SK-N-SH (cell line): ENCODE results near the gene YBX2.

Experiments used
- EP300 ChIP-seq, 2 experiments: IDR thresholded peaks; 2 replicates each; pipeline versions ENCODE4 v1.4.0 to v1.6.1; 2012; ENCODE audit warnings: borderline replicate concordance in 1 of 2, low read depth in 1 of 2, low read length in 1 of 2
- FOXJ3 ChIP-seq: sonication (generic); formaldehyde crosslinking; IDR thresholded peaks from 2 replicates; pipeline ENCODE4 v1.5.1; 2020; ENCODE audit warnings: mild to moderate bottlenecking, missing genetic modification reagents
- POLR2AphosphoS5 ChIP-seq: IDR thresholded peaks from 2 replicates; pipeline ENCODE4 v1.6.1; 2012; ENCODE audit warnings: low read depth, low read length
- TEAD4 ChIP-seq: IDR thresholded peaks from 2 replicates; pipeline ENCODE4 v1.4.0; 2012; ENCODE audit warnings: mild to moderate bottlenecking, borderline replicate concordance; ENCODE audit not compliant: insufficient read depth
- TF ChIP-seq, protein P1 (sequence below): IDR thresholded peaks from 2 replicates; pipeline ENCODE4 v1.6.1; 2012; ENCODE audit warnings: mild to moderate bottlenecking, low read depth, low read length, moderate library complexity

DNA sequence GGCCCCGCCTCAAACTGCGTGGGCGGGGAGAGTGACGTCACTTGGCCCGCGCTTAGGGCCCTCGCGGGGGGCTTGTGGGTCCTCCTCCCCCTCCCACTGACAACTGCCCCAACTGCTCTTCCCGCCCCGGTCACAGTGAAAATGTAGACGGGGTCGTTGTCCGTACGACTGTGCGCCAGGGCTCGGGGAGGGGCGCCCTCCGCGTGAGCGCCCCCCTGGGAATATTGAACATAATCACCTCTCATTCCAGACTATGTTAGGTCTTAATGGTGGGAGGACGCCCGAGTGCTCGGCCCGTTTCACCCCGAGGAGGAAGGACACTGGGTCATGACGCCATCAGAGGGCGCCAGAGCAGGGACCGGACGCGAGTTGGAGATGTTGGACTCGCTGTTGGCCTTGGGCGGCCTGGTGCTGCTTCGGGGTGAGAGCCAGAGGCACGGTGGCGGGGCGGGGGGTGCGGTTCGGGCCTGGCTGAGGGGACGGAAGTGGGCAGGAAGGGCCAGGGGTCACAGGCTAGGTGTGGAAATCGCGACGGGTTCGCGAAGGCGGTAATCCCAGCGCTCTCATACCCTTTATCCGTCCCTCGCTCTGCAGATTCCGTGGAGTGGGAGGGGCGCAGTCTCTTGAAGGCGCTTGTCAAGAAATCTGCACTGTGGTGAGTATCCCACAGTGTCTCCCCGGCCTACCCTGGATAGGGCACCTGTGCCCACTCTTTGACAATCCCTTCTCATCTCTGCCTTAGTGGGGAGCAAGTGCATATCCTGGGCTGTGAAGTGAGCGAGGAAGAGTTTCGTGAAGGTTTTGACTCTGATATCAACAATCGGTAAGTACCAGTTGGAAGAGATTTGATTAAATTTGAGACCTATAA is 42.0 kb downstream of the YBX2 start, which contains the start of gene ELP5:
- TF ChIP-seq EP300 (IDR thresholded peaks at IDR 0.05; ENCODE audit: borderline replicate concordance in 1 of 2, low read depth in 1 of 2, low read length in 1 of 2) (peak in 1 of 2 experiments; percentile 2; a peak in 1 of 4 replicates), FOXJ3 (no peak), POLR2AphosphoS5 (no peak), TEAD4 (no peak)
- TF ChIP-seq, protein P1, sequence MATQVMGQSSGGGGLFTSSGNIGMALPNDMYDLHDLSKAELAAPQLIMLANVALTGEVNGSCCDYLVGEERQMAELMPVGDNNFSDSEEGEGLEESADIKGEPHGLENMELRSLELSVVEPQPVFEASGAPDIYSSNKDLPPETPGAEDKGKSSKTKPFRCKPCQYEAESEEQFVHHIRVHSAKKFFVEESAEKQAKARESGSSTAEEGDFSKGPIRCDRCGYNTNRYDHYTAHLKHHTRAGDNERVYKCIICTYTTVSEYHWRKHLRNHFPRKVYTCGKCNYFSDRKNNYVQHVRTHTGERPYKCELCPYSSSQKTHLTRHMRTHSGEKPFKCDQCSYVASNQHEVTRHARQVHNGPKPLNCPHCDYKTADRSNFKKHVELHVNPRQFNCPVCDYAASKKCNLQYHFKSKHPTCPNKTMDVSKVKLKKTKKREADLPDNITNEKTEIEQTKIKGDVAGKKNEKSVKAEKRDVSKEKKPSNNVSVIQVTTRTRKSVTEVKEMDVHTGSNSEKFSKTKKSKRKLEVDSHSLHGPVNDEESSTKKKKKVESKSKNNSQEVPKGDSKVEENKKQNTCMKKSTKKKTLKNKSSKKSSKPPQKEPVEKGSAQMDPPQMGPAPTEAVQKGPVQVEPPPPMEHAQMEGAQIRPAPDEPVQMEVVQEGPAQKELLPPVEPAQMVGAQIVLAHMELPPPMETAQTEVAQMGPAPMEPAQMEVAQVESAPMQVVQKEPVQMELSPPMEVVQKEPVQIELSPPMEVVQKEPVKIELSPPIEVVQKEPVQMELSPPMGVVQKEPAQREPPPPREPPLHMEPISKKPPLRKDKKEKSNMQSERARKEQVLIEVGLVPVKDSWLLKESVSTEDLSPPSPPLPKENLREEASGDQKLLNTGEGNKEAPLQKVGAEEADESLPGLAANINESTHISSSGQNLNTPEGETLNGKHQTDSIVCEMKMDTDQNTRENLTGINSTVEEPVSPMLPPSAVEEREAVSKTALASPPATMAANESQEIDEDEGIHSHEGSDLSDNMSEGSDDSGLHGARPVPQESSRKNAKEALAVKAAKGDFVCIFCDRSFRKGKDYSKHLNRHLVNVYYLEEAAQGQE: no peak
